NCI-H128 (cell line): ENCODE data around the gene SLC2A14.
"Not testable (repeated sequence)": the region's sequence is repeated elsewhere in the genome, so short reads cannot be mapped to it uniquely, and the experiment has no call there.

Experiments
- DNase-seq: peaks from one replicate; lab custom pipeline; 2025; ENCODE audit not compliant: unreplicated experiment; lab: John Stamatoyannopoulos, UW

SLC2A14 gene

GRCh38 chr12:7835116-7835515, 37.6 kb downstream of the SLC2A14 start:
- DNase-seq: no peak

- no peak for DNase-seq
Observed at GRCh38 chr12:7834701-7835100, 38.0 kb downstream of the SLC2A14 start.

- no peak for DNase-seq
Observed at GRCh38 chr12:7833831-7834230, 38.9 kb downstream of the SLC2A14 start.

GRCh38 chr12:7833201-7833600, 39.5 kb downstream of the SLC2A14 start:
- DNase-seq: not testable (repeated sequence)

GRCh38 chr12:7832059-7832696, 40.5 kb downstream of the SLC2A14 start:
- DNase-seq: no peak

- DNase-seq: not testable (repeated sequence)
Observed at GRCh38 chr12:7829737-7830136, 43.0 kb downstream of the SLC2A14 start.

- DNase-seq: not testable (repeated sequence)
Observed at GRCh38 chr12:7825754-7826153, 47.0 kb downstream of the SLC2A14 start.

GRCh38 chr12:7806863-7807487, 65.7 kb downstream of the SLC2A14 start:
- no peak for DNase-seq

- not testable (repeated sequence) for DNase-seq
Observed at GRCh38 chr12:7806319-7806718, 66.4 kb downstream of the SLC2A14 start.

GRCh38 chr12:7801460-7801859, 71.3 kb downstream of the SLC2A14 start:
- DNase-seq: no peak

GRCh38 chr12:7798750-7799308, 73.9 kb downstream of the SLC2A14 start:
- DNase-seq: not testable (repeated sequence)

GRCh38 chr12:7797698-7798398, 74.9 kb downstream of the SLC2A14 start:
- no peak for DNase-seq

- DNase-seq: not testable (repeated sequence)
Observed at GRCh38 chr12:7797269-7797668, 75.4 kb downstream of the SLC2A14 start.

GRCh38 chr12:7793211-7793610, 79.5 kb downstream of the SLC2A14 start:
- no peak for DNase-seq

GRCh38 chr12:7788884-7789528, 83.7 kb downstream of the SLC2A14 start, which contains the start of gene NANOG:
Gene NANOG (plus strand): TSS chr12:7789402. CDS start chr12:7789615, 213 bp downstream.
- DNase-seq: not testable (repeated sequence)

- no peak for DNase-seq
Observed at GRCh38 chr12:7788294-7788660, 84.4 kb downstream of the SLC2A14 start.

- DNase-seq: no peak
Observed at GRCh38 chr12:7787574-7788293, 85.0 kb downstream of the SLC2A14 start.

- no peak for DNase-seq
Observed at GRCh38 chr12:7784701-7785100, 88.0 kb downstream of the SLC2A14 start.

GRCh38 chr12:7783433-7783832, 89.3 kb downstream of the SLC2A14 start:
- not testable (repeated sequence) for DNase-seq

- no peak for DNase-seq
Observed at GRCh38 chr12:7782055-7782454, 90.7 kb downstream of the SLC2A14 start.

- DNase-seq: no peak
Observed at GRCh38 chr12:7781274-7781673, 91.4 kb downstream of the SLC2A14 start.
